Non-pigmented ciliary epithelial cell (primary cell): ENCODE data around the gene SH3TC2.

Experiments
- DNase-seq: peaks from one replicate; pipeline ENCODE4 v3.0.0-alpha.2; 2010; ENCODE audit warnings: low read depth

The SH3TC2 gene

DNA sequence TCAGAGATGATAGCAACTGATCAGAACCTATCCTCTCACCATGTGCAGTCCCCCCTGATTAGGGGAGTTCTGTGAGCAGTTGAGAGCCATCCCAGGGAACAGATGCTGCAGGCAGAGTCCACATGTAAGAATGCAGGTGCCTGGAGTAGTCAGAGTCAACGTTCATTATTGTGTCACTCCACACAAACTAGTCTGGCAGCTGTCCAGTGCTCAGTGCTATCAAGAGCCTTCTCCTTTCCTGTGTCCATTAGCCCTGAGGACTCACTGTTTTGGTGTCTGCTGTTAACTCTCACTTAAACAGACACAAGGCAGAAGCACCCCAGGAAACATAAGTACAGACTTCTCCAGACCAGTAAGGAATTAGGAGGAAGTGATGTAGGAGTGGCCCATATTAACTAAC lies 2.5 kb downstream of the SH3TC2 start:
- DNase-seq = no peak

DNA sequence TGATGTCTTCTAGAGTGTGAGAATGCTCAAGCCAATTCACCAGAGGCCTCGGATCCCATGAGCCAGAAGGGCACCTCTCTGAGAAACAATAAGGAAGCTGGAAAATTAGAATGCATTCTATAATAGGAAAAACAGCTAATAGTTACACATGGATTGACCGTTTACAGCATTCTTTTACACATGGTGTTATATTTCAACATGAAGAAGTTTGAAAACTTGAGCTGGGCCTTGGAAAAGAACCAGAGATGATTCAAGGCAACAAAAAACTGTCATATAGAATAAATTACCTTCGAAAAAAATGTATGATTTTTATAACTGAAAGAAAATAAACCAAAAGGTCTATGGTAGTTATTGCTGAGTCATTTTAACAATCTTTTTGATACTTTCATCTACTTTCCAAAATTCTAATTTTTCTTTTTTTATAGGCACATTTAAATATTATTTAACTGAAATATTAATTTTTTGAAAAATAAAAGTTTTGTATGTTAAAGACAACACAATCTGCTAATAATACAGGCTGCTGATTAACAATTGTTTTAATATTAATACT lies 6.2 kb downstream of the SH3TC2 start:
- DNase-seq = no peak

DNA sequence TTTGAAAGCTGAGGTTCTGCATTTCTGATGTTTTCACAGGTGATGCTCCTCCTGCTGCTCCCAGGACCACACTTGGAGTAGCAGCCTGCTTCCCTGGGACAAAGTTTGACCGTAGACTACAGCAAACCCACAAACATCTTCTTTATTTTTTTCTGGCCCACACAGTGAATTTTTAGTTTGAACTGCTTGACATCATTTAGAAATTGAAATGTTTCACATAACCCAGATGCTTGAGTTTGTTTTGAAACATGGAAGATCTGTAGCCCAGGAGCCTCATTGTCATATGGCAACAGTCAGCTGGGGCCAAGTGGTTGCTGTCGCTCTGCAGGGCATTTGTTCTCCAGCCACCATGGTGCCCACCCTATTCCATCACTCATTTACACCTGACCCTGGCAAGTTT lies 8.4 kb downstream of the SH3TC2 start:
- no peak for DNase-seq

DNA sequence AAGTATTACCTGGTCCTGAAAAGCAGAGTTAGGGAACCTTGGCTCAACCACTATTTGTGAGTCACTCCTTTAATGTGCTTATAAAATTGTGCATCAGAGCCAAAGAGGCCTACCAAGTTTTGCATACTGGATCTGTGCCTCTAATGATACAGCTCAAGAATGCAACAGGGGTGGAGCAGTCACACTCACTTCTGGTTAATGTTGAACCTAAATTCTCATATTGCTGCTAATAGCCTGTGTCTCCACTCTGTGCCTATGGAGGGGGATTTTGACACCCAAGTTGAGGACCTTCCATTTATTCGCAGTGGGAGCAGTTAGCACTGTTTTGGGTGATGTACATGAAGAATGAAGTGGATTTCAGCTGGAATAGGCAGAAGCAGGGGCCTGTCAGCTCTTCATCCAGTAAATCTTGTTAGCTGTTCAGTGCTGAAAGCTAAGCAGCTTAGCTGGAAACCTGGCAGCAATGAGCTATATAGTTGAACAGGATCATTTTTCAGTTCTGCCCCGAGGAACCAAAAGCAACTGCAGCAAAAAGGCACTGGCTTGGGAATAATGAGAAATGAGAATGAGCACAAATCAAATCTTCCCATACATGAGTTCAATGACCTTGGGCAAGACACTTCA lies 9.7 kb downstream of the SH3TC2 start:
- DNase-seq = no peak

DNA sequence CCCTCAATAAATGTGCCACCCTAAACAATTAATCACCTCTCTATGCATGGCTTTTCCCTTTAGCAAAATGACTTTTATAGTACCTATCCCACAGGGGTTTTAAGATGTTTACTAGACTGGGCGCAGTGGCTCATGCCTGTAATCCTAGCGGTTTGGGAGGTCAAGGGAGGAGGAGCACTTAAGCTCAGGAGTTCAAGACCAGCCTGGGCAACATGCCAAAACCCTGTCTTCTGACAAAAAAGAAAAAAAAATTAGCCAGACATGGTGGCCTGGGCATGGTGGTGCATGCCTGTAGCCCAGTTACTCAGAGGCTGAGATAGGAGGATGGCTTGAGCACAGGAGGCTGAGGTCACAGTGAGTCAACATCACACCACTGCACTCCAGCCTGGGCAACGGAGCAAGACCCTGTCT lies 13.5 kb downstream of the SH3TC2 start:
- no peak for DNase-seq

DNA sequence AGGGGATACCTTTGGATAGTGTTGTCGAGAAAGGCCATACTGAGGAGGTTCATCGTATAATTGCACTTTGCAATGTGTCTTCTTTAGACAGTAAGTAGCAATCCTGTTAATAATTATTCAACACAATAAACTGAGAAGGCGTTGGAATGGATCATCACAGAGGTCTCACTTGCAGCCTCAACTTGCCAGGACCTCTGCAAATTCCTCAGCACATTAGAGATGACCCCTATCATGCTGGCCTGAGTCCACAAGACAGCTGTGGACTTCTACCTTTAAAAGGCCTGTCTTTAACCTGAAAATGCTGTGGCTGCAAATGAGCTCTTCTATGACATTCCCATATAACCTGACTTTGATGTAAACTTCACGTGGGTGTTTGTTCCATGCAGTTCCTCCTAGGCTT lies 14.1 kb downstream of the SH3TC2 start:
- DNase-seq = no peak

DNA sequence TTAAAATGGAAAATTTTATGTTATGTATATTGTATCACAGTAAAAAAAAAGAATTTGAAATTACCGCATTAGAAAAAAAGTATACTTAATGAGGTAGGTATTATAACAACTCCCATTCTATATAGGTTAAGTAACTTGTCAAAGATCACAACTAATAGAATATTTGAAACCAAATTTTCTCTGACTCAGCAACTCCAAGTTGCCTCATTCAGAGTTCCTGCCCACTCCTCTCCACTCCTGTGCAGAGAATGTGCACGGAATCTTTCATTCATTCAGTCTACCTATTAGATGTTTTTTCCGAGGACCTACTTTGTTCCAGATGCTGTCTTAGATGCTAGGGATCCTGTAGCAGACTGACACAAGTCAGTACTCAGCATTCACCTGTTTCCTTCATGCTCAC lies 15.4 kb downstream of the SH3TC2 start:
- no peak for DNase-seq

DNA sequence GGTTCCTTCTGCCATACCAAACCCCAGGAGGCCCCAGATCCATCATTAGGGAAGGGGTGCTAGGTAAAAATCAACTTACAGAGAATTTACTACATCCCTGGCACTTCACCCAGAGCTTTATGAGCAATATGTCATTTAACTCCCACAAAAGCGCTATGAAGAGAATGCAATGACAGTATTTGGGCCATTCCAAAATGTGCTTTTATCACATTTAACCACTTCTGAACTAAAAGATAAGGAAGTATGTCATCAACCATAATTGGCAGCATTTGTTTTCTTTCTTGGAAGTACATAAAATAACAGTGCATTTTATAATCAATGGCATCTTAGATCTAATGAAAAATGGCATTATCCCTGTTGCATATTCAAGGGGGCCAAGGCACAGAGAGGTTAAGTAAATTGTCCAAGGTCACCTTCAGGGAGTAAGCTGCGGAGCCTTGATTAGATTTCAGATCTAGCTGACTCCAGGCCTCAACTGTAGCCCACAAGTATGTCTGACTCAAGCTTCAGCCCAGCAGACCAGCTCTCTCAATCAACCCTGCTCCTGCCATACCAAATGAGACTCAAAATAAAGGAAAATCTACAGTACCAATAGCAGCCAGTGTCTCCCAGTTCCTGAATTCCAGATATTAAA lies 16.5 kb downstream of the SH3TC2 start:
- DNase-seq = no peak

DNA sequence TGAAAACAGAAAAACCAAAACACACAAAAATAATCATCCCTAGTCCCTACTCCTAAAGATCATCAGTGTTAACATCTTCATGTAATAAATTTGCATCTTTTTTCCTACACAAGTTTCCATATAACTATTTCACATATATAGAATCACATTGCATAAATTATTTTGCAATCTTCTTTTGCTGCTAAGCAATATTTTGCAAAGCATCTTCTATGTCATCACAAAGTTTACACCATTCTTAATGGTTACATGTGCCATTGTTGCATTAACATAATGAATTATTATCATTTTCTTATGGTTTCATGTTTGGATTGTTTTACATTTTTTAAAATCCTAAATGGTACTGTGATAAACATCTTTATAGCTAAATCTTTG lies 17.8 kb downstream of the SH3TC2 start:
- no peak for DNase-seq

DNA sequence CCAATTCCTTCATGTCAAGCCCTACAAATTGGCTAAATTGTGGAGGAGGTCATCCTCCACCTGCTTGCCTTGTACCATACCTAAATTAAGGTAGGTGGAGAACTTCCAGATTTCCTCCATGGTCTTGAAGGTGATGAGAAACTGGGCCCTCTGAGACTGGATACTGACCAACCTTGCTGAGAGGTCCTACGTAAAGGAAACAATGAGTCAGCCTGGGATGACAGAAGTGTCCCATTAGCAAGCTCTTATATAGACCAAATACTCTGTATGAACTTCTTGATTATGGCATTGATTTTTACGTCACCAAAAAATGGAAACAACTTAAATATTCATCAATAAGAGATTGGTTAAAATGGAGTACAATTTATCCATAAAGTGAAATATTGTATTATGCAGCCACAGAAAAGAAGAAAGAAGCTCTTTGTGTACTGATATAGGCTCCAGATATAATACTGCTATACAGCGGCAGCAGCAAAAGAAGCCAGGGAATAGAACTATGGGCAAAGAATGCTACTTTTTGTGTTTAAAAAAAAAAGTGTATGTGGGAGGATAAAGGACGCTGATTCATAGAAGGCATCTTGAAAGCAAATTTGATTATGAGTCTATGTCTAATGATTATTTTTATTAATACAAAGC lies 18.3 kb downstream of the SH3TC2 start:
- DNase-seq = no peak

DNA sequence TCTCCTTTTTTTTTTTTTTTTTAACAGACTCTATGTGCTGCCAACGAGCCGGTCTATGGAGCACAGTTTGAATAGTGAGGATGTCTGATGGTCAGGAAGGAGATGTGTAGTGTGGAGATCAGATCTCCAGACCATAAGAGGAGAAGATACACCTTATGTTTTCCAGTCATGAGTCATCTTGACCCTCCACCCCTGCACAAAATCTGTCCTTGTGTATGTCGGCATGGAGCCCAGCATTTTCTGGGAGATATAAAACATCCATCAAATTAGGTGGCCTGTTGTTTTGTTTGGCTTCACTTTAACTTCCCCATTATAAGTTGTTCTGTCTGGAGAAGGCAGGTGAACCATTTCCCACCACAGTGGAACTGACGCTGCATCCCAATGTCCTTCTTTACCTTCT lies 19.2 kb downstream of the SH3TC2 start:
- no peak for DNase-seq

DNA sequence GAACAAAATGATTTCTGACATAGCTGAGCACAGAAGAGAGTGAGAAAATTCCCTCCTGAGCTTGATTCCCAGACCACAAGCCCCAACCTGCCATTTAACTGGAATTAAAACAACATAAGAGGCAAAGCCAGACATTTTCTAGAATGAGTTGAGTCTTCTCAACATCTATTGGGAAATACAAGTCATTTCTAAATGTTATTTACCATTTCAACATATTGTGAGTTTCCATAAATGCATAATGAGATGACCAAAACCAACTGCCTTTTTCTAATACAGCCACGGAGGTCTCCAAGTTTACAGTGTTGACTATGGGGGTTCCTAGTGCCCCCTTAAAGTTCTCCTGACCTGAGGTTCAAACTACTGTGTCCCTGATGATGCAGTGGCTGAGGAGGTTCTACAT lies 20.0 kb downstream of the SH3TC2 start:
- no peak for DNase-seq

DNA sequence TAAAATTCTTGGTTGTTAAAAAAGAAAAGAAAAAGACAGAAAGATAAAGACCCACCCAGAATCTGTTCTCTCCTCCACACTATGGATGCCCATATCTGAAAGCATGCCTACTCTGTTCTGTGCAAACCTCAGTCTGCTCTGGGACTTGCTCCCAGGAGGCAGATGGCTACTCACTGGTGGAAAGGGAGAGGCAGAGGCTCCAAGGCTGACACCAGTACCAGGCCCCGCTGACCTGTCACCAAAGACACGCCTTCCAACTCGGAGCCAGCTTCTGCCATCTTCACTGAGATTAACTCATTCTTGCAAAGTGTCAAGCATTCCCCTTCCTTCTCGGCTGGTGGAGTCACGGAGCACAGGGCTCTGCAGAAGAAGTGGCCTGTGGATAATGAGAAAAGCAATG lies 21.6 kb downstream of the SH3TC2 start:
- DNase-seq = no peak

DNA sequence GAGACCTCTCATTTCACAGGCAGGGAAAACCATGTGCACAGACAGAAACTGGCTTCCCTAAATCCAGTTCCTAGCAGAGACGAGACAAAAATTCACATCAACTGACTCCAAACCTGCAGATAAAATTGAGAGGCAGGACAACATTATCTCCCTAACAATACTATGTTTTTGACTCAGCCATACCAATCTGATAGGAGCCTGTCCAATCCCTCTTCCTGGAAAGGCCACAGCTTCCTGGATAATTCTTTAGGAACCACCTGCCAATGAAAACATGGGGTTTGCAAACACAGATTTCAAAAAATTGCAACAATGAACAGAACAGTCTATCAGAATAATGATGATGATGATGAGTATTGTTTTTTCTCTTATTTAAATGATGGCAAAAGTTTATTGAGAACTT lies 22.4 kb downstream of the SH3TC2 start:
- DNase-seq = no peak

DNA sequence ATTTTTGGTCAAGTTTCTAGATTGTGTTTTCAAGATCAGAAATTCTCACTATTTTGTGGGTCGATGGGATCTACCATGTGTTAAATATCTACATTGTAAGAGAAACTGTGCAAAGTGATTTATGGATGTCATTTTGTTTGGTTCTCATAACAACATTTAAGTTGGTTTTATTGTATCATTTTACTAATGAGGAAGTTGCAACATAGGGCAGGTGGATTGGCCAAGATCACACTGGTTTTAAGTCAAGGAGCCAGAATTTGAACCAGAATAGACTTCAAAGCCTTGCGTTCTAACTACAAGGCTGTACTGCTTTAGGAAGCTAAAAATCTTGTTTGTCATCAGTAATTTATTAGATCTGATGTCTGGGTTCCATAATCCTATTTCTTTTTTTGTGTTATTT lies 23.4 kb downstream of the SH3TC2 start:
- no peak for DNase-seq

DNA sequence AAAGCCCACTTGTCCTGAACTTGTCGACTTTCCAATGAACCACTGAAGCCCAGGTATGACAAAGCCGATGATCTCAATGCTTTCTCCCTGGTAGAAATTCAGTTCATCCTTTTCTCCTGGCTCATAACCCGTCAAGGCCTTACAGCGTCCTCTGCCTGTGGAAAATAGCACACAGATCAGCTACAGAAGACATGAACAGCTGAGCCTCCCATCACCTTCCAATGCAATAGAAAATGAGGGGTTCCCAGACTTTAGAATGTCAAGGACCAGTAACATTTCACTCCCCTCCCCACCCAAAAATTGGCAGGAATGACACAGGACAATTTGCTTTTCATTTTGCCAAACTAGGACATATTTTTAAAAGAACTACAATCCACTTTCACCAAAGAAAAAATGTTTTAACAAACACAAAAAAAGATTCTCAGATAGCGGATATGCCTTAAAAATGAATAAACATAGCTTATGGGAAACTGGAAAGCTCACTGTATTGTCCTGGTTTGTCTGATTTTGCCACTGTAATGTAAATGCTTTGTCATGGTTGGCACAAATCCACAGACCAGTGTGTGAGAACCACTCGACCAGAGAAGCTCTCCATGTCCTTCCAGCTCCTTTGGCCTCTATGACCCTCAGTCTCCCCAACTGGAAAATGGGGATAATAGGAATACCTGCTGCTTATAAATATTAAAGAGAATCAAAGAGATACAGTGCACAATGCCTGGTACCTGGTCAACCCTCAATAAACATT lies 24.4 kb downstream of the SH3TC2 start:
- no peak for DNase-seq

DNA sequence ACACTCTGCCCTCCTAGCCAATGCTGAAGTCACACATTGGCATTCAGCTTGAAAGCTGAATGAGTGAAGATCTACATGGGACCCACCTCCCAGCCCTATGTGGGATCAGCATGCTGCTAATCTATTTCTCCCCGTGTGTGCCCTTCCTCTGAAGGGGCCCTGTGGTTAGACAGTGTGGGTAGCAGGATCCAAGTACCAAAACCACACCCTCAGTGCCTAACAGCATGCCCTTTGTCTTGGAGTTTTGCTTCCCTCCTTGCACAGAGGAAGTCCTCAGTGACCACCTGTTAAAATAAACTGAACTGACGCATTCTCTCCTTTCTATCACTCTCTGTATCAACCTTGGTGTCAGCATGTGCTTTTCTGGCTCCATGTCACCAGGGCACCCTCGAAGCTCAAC lies 25.0 kb downstream of the SH3TC2 start:
- DNase-seq = no peak

DNA sequence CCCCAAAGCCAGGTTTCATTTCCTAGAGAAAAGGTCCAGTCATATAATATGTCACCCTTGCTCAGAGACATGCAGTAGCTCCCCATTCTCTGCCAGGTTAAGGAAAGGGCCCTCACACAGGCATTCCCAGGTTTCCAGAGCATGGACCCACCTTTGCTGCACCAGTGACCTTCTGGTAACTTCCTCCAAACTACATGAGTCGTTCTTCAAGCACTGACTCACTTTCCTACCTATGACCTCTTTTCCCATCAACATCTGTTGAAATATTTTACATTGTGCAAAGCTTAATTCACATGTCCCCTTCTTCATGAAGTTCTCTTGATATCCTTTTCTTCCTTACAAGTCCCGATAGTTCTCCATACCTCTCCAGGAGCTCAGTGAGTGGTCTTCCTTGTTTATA lies 25.9 kb downstream of the SH3TC2 start:
- DNase-seq = no peak

DNA sequence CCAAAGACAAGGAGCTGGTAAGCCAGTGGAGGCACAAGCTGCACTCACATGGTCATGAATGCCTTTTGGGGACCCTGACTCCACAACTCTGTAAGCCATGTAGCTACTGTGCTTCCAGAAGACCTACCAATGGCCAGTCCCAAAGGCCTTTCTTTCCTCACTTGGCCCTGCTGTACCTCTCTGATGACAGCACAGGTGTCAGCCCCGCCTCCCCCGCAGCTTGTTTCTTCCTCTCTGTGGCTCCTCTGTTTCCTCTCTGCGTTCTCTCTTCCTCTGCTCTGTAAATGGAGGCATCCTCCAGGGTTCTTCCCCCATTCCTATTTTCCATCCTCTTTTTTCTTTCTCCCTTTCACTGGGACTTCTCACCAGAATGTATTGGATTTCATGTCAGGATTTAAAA lies 26.7 kb downstream of the SH3TC2 start:
- DNase-seq = no peak

DNA sequence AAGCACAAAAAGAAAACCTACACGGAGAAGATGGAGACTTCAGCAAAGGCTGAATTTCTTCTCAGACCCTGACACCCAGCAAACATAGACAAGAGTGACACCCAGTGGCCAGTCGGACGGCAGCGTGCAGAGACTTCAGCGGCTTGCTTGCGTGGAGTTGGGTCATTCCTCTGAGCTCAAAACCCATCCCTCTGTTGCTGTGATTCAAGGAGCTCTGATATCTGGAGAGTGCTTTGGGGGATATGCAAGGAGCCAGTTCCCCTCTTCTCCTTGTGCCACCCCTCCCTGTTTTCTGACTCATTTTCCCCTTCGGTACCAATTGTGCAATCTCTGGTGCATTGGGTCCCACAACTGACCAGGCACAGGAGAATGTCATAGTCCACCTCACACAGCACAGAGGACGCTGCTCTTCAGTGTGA lies 27.5 kb downstream of the SH3TC2 start:
- no peak for DNase-seq

DNA sequence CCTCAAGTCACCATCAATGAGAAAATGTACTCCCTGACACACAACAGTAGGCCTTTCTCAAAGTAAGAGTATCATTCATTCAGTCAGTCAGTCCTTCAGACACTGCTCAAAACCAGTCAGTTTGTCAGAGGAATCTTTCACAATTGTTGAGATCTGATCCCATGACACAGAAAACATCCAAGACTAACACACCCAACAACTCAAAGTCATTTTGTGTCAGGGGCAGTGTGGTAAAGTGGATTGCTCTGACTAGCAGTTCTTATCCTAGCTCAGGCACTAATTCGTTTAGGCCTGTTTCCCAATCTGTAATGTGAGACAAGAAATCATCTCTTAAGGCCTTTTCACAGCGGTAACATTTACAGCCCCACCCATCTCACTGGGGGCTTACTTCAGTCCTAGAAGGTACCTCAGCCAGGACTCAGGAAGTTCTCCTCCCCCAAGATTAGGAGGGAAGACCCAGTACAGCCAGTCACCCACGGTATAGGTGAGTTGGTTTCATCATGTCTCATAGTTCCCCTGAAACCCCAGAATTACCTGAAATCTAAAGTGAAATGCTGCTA lies 31.9 kb downstream of the SH3TC2 start:
- no peak for DNase-seq

DNA sequence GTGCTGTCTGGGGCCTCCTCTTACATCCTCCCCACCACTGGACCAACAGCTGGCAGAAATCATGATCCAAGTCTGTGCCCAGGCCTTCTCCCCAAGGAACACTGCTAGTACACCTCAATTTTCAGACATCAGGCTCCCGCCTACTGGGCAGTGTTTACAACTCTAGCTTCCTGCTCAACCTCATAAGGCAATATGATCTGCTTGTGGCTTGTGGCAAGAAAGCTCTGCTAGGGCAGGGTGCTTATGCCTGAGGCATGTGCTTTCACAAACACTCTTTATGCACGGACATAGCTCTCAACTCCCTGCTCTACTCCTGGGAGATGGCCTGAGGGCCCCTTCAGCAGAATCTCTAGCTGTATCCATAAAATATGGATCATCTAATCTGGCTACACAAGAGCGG lies 32.5 kb downstream of the SH3TC2 start:
- DNase-seq = peak; percentile 57

DNA sequence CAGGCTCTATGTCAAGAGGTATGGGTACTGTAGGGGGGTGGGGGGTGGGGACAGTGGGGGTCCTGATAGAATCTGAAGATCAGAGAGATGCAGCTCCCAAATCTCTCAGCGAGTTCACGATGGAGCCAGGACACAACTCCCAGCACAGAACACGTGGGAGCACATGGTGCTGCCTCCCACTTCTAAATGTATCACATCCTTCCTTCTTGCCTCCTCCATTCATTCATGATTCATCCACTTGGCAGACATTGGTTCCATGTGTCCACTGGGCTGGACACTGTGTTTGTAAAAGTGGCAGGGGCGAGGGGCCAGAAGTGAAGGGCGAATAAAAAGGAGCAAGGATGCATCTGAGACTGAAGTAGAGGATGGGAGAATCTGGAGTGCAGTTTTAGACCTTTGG lies 33.9 kb downstream of the SH3TC2 start:
- DNase-seq = no peak
